DND-41 (cell line): ENCODE data around the gene ASXL2.

Experiments used
- ATAC-seq: fragments of 200-7000 bp; cut with Tn5 transposase; 3 replicates; pipeline ENCODE4 v1.9.1; 2021; ENCODE audit warnings: low read depth; ENCODE audit not compliant: insufficient read depth
- DNase-seq: peaks from one replicate; pipeline ENCODE4 v3.0.0-alpha.2; 2020
- H2AFZ ChIP-seq: 2 replicates; pipeline ENCODE4 v1.6.0; 2012; ENCODE audit warnings: low read depth, low read length
- H3K27ac ChIP-seq: 2 replicates; pipeline ENCODE4 v1.5.1; 2012; ENCODE audit warnings: low read length, inconsistent platforms
- H3K27me3 ChIP-seq: fragments of 200-600 bp; sonication (generic); 2 replicates; pipeline ENCODE4 v1.6.0; 2012; ENCODE audit warnings: low read length, mild to moderate bottlenecking, inconsistent platforms; ENCODE audit not compliant: insufficient read depth, poor library complexity
- H3K36me3 ChIP-seq: 2 replicates; pipeline ENCODE4 v1.5.1; 2012; ENCODE audit warnings: low read length, inconsistent platforms; ENCODE audit not compliant: insufficient read depth
- H3K4me1 ChIP-seq: 2 replicates; pipeline ENCODE4 v1.5.1; 2012; ENCODE audit warnings: mild to moderate bottlenecking, low read length; ENCODE audit not compliant: insufficient read depth
- H3K4me2 ChIP-seq: 2 replicates; pipeline ENCODE4 v1.6.0; 2012; ENCODE audit warnings: mild to moderate bottlenecking, moderate library complexity, low read length, inconsistent platforms; ENCODE audit not compliant: insufficient read depth
- H3K4me3 ChIP-seq, 2 experiments: fragments of 200-600 bp in 1 of 2; shearing (Covaris generic) in 1 of 2; 2 replicates each; pipeline ENCODE4 v1.5.1; 2012 to 2016; ENCODE audit warnings: inconsistent platforms in 2 of 2, low read length in 2 of 2, mild to moderate bottlenecking in 2 of 2, low read depth in 1 of 2, moderate library complexity in 1 of 2
- H3K79me2 ChIP-seq: 2 replicates; pipeline ENCODE4 v1.6.0; 2012; ENCODE audit warnings: low read length, inconsistent platforms; ENCODE audit not compliant: insufficient read depth
- H3K9ac ChIP-seq: 2 replicates; pipeline ENCODE4 v1.6.0; 2012; ENCODE audit warnings: low read depth, mild to moderate bottlenecking, inconsistent platforms, low read length, moderate library complexity
- H3K9me3 ChIP-seq: 2 replicates; pipeline ENCODE4 v1.5.1; 2012; ENCODE audit warnings: low read length, moderate library complexity, mild to moderate bottlenecking, inconsistent platforms; ENCODE audit not compliant: insufficient read depth, severe bottlenecking
- H4K20me1 ChIP-seq: 2 replicates; pipeline ENCODE4 v1.6.0; 2012; ENCODE audit warnings: low read length; ENCODE audit not compliant: insufficient read depth
- CTCF ChIP-seq: IDR thresholded peaks from 2 replicates; pipeline ENCODE4 v1.5.1; 2012; ENCODE audit warnings: borderline replicate concordance, low read length, moderate library complexity, mild to moderate bottlenecking; ENCODE audit not compliant: poor library complexity, severe bottlenecking; ENCODE audit errors: extremely low read depth
- EZH2 ChIP-seq: IDR thresholded peaks from 3 replicates; pipeline ENCODE4 v1.6.1; 2012; ENCODE audit warnings: borderline replicate concordance, low read depth, mild to moderate bottlenecking, moderate library complexity, low read length, inconsistent platforms; ENCODE audit not compliant: severe bottlenecking

Gene ASXL2

GRCh38 chr2:25740810-25741381, 137.4 kb downstream of the ASXL2 start:
- no peaks in the 10 kb centered on the region for H3K9me3 ChIP-seq
- no peak overlapping the region for H3K4me2 ChIP-seq
- H3K27ac ChIP-seq = no peak overlapping the region
- no peak overlapping the region for H3K9ac ChIP-seq
- H4K20me1 ChIP-seq = no peaks in the 10 kb centered on the region
- H3K36me3 ChIP-seq = peaks cover 45% of the 10 kb centered on the region
- no peak for ATAC-seq
- H3K27me3 ChIP-seq = no peaks in the 10 kb centered on the region
- no peaks in the 10 kb centered on the region for H3K79me2 ChIP-seq
- no peak overlapping the region for H2AFZ ChIP-seq
- DNase-seq = no peak
- H3K4me1 ChIP-seq = no peaks in the 10 kb centered on the region
- no peak overlapping the region for H3K4me3 ChIP-seq
- TF ChIP-seq EZH2 = no peak
- no peak for TF ChIP-seq CTCF

- no peak for DNase-seq
- H2AFZ ChIP-seq = no peak overlapping the region
- no peak overlapping the region for H3K4me3 ChIP-seq
- no peaks in the 10 kb centered on the region for H3K27me3 ChIP-seq
- peaks cover 31% of the 10 kb centered on the region for H3K36me3 ChIP-seq
- H3K9me3 ChIP-seq = no peaks in the 10 kb centered on the region
- no peak overlapping the region for H3K9ac ChIP-seq
- no peaks in the 10 kb centered on the region for H3K4me1 ChIP-seq
- no peak for ATAC-seq
- H3K4me2 ChIP-seq = no peak overlapping the region
- no peaks in the 10 kb centered on the region for H3K79me2 ChIP-seq
- H4K20me1 ChIP-seq = no peaks in the 10 kb centered on the region
- TF ChIP-seq CTCF (no peak), EZH2 (no peak)
- no peak overlapping the region for H3K27ac ChIP-seq
Observed at GRCh38 chr2:25738383-25739343, 139.6 kb downstream of the ASXL2 start.

GRCh38 chr2:25736899-25737515, 141.3 kb downstream of the ASXL2 start:
- H3K4me3 ChIP-seq = no peak overlapping the region
- no peaks in the 10 kb centered on the region for H3K9me3 ChIP-seq
- TF ChIP-seq CTCF (no peak), EZH2 (no peak)
- H3K27ac ChIP-seq = no peak overlapping the region
- no peaks in the 10 kb centered on the region for H4K20me1 ChIP-seq
- ATAC-seq = no peak
- no peaks in the 10 kb centered on the region for H3K4me1 ChIP-seq
- H3K36me3 ChIP-seq = peaks cover 15% of the 10 kb centered on the region
- no peaks in the 10 kb centered on the region for H3K79me2 ChIP-seq
- H2AFZ ChIP-seq = no peak overlapping the region
- no peak for DNase-seq
- H3K4me2 ChIP-seq = no peak overlapping the region
- no peak overlapping the region for H3K9ac ChIP-seq
- no peaks in the 10 kb centered on the region for H3K27me3 ChIP-seq
